Measurements from ENCODE around the gene MTUS2.

The MTUS2 gene

DNA sequence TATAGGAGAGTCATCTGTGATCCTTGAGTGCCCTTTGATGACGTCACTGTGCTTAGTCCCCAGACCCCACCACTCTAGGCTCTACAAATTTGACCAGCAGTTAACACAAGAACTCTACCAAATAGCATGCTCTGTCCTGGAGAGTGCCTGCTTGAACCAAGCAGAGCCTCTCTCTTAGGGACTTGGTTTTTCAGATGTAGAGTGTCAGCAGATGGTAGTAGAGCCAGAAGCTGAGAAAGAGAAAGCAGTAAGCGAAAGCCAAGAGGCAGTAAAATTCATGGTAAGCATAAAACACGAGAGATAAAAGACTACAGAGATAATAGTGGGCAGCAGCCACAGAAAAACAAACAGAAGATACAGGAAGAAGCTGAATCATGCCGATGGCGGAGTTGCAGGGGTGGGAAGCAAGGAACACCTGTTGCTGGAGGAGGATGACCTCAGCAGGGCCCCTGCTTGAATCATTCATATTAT, 582.1 kb downstream of the MTUS2 start:
- no peak for DNase-seq (ENCODE audit: low spot score)

DNA sequence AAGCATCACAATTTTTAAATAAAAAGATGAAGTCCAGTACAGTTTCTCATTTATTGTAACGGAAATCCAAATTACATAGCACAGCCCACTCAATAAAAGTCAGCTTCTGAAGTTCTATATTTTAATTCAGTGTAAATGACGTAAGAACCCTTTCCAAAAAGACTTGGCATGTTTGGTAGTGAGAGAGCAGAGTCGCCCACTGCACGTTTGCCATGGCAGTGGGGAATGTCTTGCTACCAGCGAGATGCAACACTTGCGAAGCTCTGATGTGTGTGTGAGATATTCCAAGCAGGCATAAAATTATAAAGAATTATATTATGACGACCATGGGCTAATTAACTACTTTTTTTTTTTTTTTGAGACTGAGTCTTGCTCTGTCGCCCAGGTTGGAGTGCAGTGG, 585.3 kb downstream of the MTUS2 start:
- DNase-seq (ENCODE audit: low spot score) = no peak

DNA sequence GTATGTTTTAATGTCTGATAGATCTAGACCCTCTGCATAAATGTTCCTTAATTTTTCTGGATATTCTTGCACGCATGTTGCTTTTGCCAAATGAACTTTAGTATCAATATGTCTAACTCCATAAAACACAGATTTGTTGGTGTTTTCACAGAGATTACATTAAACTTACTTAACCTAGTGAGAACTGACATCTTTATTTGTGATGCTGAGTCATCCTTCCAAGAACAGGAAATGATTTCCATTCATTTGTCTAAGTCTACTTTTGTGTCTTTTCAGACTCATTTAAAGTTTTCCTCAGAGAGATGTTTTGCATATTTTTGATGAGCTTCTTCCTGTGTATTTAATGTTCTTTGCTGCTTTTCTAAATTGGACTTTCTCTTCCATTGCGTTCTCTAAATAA, 591.3 kb downstream of the MTUS2 start:
- DNase-seq (ENCODE audit: low spot score) = no peak

DNA sequence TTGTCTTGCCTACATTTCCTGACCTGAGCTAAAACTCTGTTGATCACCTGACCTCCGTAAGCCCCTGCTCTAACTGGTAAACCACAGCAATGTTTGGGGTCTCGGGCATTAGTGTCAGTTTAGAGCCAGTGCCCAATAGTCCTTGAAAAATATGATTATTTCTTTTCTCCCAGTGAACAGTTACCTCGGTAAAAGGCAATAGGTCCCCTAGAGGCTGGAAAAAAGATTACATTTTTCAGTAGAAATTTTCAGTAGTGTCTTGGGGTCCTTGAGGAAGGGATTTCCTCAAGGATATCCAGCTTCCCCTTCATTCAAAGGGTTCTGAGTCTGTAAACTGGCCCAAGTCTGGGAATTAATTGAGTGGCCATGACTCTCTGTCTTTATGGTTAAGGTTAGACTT, 597.9 kb downstream of the MTUS2 start:
- DNase-seq (ENCODE audit: low spot score) = no peak

DNA sequence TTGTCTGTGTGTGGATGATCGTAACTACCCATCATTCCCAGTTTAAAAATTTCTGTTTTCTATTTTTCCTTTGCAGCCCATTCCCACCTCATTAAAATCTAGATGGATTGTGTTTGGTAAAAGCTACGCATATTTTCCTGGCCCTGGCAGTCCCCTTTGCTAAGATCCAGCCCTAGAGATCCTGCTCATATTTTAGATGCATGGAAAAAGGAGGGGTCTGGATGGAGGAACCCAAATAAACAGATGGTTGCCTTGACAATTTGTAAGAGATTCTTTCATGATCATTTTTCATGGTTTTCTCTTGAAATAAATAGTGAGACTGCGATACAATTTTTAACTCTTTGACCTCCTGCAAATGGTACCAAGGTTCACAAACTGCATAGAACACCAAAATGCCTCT, 601.0 kb downstream of the MTUS2 start:
- no peak for DNase-seq (ENCODE audit: low spot score)

DNA sequence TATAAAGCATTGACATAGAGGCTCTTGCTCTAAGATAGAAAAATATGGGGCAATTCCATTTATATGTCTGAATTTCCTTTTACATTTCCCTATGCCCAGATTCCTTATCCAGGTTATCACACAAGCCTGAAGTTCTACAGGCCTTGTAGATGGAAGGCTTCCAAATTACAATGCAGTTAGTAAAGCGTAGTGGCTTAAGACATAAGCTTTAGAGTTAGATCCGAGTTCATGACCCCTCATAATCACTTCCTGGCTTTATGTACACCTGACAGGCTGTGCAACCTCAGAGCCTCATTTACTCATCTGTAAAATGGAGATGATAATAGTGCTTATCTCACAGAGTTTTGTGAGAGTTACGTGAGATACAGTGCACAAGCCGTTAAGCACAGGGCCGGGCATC, 601.9 kb downstream of the MTUS2 start:
- DNase-seq (ENCODE audit: low spot score) = no peak

DNA sequence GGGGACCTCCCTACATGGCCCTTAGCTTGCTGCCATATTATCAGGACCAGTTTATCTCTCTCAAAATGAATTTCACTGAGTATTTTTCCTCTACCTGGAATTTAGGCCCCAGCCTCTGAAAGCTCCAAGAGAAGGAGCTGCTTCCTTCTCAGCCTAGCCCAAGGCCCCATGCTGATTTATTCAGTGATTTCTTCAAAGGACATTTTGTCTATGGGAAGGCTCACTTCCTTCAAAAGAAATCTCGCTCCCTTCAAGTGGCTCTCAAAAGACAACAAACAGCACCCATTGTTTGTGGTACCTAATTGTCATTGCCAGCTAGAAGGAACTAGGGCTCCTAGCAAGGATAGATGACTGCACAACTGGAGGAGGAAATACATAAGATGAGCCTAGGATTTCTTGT, 602.9 kb downstream of the MTUS2 start:
- no peak for DNase-seq (ENCODE audit: low spot score)

DNA sequence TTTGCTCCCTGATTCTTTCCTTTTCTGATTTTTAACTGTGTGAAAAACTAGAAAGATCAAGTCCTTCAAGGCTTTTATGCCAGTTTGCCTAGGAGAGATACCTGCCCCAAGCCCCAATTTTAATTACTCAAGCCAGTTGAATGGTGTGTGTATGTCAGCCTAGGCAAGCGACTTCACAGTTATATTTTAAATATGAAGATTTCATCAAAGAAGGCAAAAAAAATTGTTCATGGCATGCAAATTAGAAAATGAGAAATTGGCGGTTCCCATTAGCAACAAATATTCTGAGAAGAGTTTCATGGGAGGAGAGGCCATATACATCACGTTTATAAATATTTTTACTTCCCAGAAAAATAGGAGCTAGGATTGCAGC, 607.8 kb downstream of the MTUS2 start:
- DNase-seq (ENCODE audit: low spot score) = no peak

DNA sequence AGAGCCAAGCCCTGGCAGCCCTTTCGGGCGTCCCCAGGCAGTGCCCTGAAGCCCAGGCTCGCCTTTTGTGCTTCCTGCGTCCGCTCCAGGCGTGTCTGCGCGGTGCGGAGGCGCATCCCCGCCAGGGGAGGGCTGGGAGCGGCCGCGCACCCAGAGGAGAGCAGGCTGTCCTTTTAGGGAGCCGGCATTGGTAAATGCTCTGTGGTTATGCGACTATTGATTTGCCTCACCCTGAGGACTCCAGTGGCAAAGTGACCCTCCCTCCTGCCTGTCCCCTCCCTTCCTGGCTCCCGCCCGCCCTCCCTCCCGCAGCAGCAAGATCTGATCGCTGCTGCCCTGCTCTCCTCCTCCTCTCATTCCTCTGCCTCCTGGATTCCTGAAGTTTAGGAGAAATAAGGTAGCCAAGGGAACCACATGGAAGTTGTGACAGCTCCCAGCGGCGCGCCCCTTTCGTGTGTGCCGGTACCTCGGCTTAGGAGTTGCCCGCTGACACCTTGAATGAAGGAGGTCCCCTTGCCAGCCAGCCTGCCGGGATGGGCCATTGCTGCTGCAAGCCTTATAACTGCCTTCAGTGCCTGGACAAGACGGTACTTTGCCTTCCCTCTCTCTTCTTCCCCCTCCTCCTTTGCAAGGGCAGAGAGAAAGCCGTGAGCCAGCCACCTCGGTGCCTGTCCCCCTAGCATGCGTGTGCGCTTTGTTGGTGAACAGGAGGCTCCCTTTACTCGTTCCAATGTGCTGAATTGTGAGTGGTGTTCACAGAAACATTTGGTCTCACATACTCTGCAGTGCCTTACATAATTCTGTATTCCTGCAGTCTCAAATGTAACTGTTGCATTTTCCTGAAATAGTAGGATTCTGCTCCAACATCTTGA, 608.4 kb downstream of the MTUS2 start:
- DNase-seq (ENCODE audit: low spot score) = peak; percentile 81

DNA sequence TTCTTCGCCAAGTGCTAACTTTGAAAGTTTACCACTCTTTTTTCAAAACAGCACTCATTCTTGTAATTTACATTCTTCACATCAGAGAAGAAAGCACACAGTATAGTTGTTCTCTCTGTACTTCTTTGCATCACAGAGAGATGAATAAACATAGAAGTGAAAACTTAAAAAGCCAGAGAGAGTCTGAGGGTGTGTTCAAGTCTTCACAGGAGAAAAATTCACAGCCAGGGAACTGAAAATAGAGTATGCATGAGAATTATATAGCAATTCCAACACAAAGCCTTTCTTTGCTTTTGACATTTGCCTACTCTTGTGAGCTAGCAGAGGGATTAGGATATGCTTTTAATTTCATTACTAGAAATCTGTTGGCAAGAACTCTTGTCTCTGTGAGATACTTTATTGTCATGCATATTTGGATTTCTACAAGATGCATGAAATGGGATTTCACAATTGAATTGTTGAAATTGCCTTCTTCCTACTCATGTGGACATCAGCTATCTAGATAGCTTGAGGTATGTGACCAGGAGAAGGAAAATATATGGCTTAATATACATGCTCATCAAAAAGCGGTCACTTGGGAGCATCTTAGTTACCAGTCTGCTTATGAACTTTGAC, 609.3 kb downstream of the MTUS2 start:
- DNase-seq (ENCODE audit: low spot score) = peak; percentile 65

DNA sequence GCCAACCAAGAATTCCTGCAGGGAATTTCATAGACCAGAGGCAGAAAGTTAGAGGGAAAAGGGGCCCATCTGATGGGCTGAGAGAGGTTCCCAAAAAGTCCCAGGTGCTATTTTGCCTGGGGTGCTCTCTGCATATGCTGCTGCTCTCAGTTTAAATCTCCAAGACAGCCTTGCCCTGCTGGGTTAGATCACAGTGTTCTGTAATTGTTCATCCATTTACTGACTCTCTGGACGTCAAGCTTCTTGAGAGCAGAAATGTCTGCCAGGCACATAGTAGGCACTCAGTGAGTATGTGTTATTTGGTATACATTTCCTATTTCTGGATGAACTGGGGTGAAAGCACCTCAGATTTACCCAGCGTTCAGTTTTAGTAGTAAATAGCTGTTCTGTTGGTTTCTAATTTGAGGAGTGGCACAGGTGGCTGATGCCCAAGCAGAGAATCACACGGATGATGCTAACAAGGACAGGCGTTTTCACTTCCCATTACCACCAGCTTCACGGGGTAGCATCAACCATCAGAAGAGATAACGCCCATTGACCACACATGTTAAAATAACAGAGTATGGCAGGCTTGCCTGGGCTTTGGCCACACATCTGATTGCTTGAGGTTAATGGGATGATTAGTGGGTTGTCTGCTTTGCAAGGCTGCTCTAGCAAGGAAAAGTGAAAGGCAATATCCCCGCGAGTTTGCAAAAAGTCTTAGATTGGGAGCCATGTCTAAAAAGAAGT, 614.2 kb downstream of the MTUS2 start:
- no peak for DNase-seq (ENCODE audit: low spot score)

DNA sequence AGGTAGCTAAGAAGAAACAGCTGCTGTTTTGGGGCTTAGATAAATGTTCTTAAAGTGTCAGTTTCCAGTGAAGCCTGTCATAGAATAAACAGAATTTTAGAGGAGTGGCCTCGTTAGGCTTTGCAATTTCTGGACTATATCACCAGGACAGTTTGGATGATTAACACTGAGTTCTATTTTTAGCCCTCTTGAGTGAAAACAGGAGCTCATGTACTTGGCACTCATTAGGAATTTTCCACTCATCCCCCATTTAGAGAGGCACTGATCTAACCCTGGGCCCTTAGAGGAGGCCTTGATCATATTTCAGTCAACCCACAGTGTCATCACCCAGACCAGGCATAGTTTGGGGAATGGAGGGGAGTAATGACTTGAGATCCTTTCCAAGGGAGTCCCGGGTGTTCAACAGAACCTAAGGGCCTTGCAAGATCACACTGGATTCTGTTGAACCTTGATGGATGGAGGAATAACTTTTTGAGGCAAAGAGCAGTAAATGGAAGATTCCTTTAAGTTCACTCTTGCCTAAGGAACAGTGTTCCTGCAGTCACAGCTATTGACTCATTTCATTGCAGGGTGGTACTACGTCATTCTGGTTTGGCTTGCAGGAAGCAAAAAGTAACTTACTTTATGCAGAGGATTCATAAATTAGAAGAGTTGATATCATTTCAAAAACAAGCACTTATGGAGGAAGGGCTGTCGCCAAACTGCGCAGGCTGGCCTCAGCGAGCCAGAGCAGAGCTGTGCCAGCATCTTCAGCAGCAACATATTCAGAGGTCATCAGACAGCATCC, 615.2 kb downstream of the MTUS2 start:
- peak; percentile 83 for DNase-seq (ENCODE audit: low spot score)

DNA sequence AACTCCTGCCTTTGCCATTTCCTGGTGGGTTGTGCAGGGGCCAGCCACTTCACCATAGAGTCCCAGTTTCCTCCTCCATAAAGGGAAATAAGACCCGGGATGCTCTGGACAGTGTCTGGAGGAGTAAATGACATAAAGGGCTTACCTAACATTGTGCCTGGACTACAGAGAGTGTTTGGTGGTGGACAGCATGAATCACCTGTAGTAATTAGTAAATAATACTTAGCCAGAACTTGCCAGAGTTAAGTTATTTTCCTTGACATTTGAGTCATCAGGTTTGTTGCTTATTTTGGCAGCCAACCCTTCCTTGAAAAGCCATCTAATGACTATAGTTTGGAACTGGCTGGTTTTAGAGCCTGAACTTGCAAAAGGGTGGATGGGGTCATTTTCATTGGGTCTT, 616.2 kb downstream of the MTUS2 start:
- DNase-seq (ENCODE audit: low spot score) = peak; percentile 30

DNA sequence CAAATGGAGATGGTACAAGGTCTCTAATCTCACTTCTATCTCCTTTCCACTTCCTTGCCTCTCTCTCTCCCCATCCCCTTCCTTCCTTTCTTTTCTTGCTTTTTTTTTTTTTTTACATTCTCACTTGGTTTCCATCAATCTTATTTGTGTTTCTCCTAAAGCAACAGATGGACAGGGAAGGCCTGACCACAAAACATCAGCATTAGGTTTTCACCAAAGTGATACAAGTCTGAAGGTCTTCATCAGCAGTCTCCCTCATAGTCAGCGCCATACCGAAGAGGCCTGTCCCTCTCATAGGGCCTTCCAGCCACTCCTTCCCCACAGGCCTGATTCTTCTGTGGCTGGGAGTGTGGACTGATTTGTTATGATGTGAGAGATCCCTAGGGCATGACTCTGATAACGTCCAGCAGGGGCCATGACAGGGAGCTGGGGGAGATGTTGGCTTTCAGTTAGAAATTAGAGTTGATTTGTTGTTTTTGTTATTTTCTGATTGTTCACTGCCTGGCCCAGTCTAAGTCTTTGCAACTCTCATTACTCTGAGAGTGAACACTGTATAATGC, 616.7 kb downstream of the MTUS2 start:
- no peak for DNase-seq (ENCODE audit: low spot score)

DNA sequence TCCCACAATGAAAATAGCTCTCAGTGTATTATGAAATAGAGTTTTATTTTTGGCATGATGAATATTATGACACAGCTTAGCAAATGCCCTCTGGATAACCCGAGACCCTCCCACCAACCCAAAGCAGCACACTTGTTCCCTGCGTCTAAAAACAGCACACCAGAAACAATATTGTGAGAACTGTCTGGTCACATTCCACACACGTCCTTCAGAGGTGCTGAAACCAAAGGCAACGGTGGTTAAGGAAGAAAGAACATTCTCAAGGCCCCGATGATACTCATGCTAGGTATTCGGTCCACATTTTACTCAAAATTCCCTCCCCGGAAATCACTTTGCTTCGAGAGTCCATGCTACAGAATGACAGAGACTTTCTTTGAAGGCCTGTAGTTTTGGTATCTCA, 618.6 kb downstream of the MTUS2 start:
- DNase-seq (ENCODE audit: low spot score) = no peak

DNA sequence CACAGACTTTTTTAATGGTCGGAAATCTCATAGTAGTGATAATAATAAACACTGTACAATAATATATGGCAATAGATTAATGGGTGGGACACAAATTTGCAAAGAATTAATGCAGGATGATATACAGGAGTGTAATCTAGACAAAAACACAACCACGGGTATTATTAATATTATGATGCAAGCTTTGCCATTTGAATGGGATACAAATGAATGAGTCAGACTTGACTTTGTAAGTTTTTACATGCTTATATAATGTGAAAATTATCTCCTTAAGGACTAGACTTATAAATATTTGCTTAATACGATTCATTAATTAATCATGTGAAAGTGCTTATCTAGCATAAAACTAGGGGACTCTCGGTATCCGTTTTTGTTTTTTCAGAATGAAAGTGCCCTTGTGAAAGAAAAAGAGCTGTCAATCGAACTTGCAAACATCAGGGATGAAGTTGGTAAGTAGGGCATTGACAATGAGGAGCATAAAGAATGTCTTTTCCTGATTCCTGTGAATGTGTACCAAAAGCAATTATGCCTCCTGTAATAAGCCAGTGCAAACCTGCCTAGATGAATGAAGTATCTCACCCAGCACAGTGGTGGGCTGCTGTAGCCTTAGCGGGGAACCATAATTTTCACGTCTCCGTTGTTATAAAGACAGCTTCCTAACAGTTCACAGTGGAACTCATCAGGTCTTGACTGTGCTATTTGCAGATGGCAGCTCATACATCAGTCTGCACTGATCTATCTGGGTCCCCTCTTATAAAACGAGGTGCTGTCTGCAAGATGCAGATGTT, 619.7 kb downstream of the MTUS2 start:
- DNase-seq (ENCODE audit: low spot score) = no peak

DNA sequence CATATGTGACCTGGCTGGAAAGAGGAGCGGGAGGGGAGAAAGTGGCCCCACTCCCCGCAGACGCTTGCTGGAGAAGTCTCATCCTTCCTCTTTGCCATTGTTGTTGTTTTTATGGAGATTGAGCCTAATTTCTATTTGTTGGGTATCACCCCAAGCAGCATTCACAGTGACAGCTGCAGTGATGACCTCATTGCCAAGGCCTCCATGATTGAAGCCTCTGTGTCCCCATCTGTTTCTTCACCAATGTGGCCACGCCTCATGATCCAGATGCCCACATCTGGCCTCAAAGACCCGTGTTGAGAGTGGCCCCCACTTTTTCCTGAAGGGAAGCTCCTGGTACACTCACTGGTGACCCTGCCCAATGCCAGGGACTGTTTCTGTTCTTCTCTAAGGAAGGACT, 621.2 kb downstream of the MTUS2 start:
- no peak for DNase-seq (ENCODE audit: low spot score)

DNA sequence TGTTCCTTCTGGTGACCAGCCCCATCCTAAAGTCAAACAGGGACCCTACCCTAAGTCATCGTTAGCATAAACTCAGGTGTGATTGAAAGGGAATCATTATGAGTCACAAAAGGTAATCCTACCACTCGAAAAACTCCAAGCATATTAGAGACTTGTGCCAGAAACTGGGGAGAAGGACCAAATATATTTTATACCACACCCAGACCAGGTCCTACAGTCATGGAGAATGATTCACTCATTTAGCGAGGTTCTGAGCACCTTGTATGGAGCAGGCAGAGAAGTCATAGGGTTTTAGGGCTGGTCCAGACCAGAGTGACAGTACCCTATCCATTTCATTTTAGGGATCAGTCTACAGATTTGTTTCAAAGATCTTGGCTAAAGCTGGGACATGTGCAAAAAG, 625.9 kb downstream of the MTUS2 start:
- DNase-seq (ENCODE audit: low spot score) = no peak

DNA sequence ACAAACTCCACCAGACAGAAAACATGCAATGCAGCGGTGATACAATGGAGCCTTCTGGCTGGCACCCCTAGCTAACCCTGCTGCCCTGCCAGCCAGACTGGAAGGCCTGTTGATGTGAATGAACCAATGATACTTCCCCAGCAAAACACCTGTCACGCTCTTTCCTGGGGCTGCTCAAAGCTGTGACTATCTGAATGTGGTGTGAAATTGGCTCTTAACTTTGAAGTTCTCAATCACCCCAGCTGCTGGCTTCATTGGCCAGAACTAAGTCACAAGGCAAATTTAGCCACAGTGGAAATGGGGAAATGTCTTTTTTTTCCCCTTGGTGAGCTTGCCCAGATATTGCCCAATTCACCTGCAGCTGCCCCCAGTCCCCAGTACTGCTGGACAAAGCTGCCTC, 628.0 kb downstream of the MTUS2 start:
- DNase-seq (ENCODE audit: low spot score) = no peak

DNA sequence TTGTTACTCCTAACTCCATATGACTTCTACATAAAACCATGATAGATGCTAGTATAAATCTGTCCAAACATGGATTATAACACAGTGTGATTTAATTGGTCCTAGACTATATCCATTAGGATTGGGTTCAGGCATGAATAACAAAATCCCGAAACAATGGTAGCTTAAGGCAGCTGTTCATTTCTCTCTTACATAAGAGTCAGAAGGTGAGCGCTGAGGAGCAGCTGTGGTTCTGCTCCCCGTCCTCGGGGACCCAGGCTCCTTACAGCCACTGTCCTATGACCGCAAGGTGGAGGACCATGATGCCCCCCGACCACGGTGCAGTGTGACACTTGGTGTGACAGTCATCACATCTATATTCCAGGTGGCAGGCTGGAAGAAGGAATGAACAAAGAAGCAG, 629.6 kb downstream of the MTUS2 start:
- DNase-seq (ENCODE audit: low spot score) = no peak

DNA sequence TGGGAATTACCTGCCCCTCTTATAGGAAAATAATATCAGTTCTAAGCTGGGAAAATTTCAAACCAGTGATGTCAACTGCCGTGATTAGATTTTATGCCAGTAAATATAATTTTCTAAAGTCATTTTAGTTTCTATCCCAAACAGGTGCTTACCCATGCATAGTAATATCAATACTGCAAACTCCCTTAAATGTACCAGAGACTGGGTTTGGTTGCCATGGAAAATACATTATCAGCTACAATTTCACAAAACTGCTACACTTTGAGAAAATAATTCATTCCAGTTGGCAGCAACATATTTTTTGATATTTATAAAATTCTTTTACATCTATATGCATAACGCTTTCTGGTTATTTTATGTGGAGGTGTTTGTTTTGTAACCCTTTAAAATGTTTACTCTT, 631.8 kb downstream of the MTUS2 start:
- DNase-seq (ENCODE audit: low spot score) = no peak
